ENCODE results near the gene DMRT2.

GRCh38 chr9:1025131-1025530, 25.0 kb upstream of the DMRT2 start:
- TF ChIP-seq, protein P1, sequence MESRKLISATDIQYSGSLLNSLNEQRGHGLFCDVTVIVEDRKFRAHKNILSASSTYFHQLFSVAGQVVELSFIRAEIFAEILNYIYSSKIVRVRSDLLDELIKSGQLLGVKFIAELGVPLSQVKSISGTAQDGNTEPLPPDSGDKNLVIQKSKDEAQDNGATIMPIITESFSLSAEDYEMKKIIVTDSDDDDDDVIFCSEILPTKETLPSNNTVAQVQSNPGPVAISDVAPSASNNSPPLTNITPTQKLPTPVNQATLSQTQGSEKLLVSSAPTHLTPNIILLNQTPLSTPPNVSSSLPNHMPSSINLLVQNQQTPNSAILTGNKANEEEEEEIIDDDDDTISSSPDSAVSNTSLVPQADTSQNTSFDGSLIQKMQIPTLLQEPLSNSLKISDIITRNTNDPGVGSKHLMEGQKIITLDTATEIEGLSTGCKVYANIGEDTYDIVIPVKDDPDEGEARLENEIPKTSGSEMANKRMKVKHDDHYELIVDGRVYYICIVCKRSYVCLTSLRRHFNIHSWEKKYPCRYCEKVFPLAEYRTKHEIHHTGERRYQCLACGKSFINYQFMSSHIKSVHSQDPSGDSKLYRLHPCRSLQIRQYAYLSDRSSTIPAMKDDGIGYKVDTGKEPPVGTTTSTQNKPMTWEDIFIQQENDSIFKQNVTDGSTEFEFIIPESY (CRISPR knock-in tag; IDR thresholded peaks at IDR 0.05) = no peak
- TF ChIP-seq EZH2 (conservative IDR thresholded peaks at IDR 0.05; ENCODE audit: low read depth, low read length) (no peak), HMG20B (CRISPR knock-in tag; conservative IDR thresholded peaks at IDR 0.05) (no peak), CTCF (CRISPR knock-in tag; IDR thresholded peaks at IDR 0.05) (no peak), ZNF629 (CRISPR knock-in tag; conservative IDR thresholded peaks at IDR 0.05) (no peak)

Measured in HepG2 (cell line).